Panc1 (cell line): ENCODE results near the gene KLC4. TPM values are rescaled to one million over a fixed set of nuclear protein-coding genes. Genes with fewer than 3 reads are reported as not detected.

Experiments used
- ATAC-seq: fragments of 200-7000 bp; cut with Tn5 transposase; 2 replicates; pipeline ENCODE4 v1.9.1; 2020; ENCODE audit warnings: mild to moderate bottlenecking, moderate library complexity
- BruUV-seq: library from RNA; stranded (reverse); fragments of 400-500 nt; replicated peaks from 2 replicates; lab custom pipeline; 2021; lab: Mats Ljungman, UMichigan
- CTCF ChIA-PET: fragments of 300-600 bp; sonication (Branson Sonifier 250); formaldehyde crosslinking; loops from one replicate; lab custom pipeline; 2022; ENCODE audit warnings: antibody characterized with exemption; lab: Charles Lee
- POLR2A ChIA-PET: fragments of 300-600 bp; sonication (Branson Sonifier 250); formaldehyde crosslinking; loops from one replicate; lab custom pipeline; 2022; ENCODE audit warnings: antibody characterized with exemption; lab: Charles Lee
- DNase-seq: peaks from one replicate; pipeline ENCODE4 v3.0.0-alpha.2; 2010; ENCODE audit warnings: low read depth, low spot score
- H3K27ac ChIP-seq: 2 replicates; pipeline ENCODE4 v1.5.1; 2011; ENCODE audit warnings: mild to moderate bottlenecking, low read length, inconsistent platforms
- H3K27me3 ChIP-seq: fragments of 200-500 bp; sonication (Bioruptor generic); 2 replicates; pipeline ENCODE4 v1.6.0; 2014; ENCODE audit warnings: low read length, inconsistent platforms; ENCODE audit not compliant: control insufficient read depth, insufficient read depth
- H3K36me3 ChIP-seq: fragments of 200-500 bp; sonication (Bioruptor generic); 2 replicates; pipeline ENCODE4 v1.5.1; 2014; ENCODE audit warnings: inconsistent platforms, mild to moderate bottlenecking, low read length, moderate library complexity; ENCODE audit not compliant: control insufficient read depth, insufficient read depth
- H3K4me1 ChIP-seq: 2 replicates; pipeline ENCODE4 v1.5.1; 2011; ENCODE audit warnings: inconsistent platforms, mild to moderate bottlenecking, low read length, moderate library complexity; ENCODE audit not compliant: control insufficient read depth, insufficient read depth
- H3K4me3 ChIP-seq, 2 experiments: 2 replicates each; pipeline ENCODE4 v1.5.1; 2011 to 2012; ENCODE audit warnings: low read depth in 2 of 2, low read length in 2 of 2, mild to moderate bottlenecking in 2 of 2, inconsistent platforms in 1 of 2, moderate library complexity in 1 of 2
- H3K9me3 ChIP-seq: fragments of 200-500 bp; sonication (Bioruptor generic); 2 replicates; pipeline ENCODE4 v1.5.1; 2014; ENCODE audit warnings: low read depth, mild to moderate bottlenecking, inconsistent platforms, low read length, moderate library complexity; ENCODE audit not compliant: control insufficient read depth, insufficient read depth
- POLR2AphosphoS5 ChIP-seq: IDR thresholded peaks from 2 replicates; pipeline ENCODE4 v1.6.1; 2012; ENCODE audit warnings: mild to moderate bottlenecking, low read depth, low read length, moderate library complexity
- SIN3A ChIP-seq: IDR thresholded peaks from 2 replicates; pipeline ENCODE4 v1.6.1; 2012; ENCODE audit warnings: low read depth, mild to moderate bottlenecking, low read length, moderate library complexity, borderline replicate concordance; ENCODE audit not compliant: insufficient read depth
- TCF7L2 ChIP-seq: IDR thresholded peaks from 2 replicates; pipeline ENCODE4 v1.6.1; 2011; ENCODE audit warnings: mild to moderate bottlenecking, low read depth, low read length, inconsistent platforms
- in situ Hi-C: cut with HindIII; loops from 2 replicates; pipeline ENCODE4 v1.10.0; 2016; ENCODE audit warnings: low sequenced_read_pairs, low pct_unique_long_range_greater_than_20kb
- intact Hi-C: fragments of 100-400 bp; cut with micrococcal nuclease; formaldehyde crosslinking; loops from one replicate; pipeline ENCODE4 v1.10.0; 2022; ENCODE audit not compliant: unreplicated experiment
- total RNA-seq: library from RNA; stranded (reverse); gene quantifications from one replicate; pipeline ENCODE4 v1.2.1, GENCODE V29; 2021; ENCODE audit not compliant: unreplicated experiment
- TF ChIP-seq, protein P1 (sequence below): fragments of 450-650 bp; IDR thresholded peaks from 2 replicates; pipeline ENCODE4 v1.5.1; 2017; ENCODE audit warnings: mild to moderate bottlenecking
- TF ChIP-seq, protein P2 (sequence below), 2 experiments: IDR thresholded peaks; 2 replicates each; pipeline ENCODE4 v1.6.1; 2011 to 2012; ENCODE audit warnings: low read depth in 2 of 2, control low read depth in 1 of 2, low read length in 1 of 2, mild to moderate bottlenecking in 1 of 2, moderate library complexity in 1 of 2; ENCODE audit not compliant: insufficient read depth in 1 of 2

The KLC4 gene
- total RNA-seq, 1 experiment from 2014 or later = 22.6 TPM

DNA sequence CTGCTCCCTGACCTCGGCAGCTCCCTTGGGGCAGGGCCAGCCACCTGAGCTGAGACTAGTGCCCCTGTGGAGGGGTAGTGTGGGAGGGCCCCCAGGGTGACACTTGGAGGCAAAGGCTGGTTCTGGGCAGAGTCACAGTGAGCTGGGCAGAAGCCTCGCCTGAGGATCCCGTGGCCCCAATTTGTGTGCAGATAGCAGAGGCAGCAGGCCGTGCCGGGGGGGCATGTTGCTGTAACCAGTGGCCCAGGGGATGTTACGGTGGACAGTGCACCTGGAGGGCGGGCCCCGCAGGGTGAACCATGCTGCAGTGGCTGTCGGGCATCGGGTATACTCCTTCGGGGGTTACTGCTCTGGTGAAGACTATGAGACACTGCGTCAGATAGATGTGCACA is 42.5 kb upstream of the KLC4 start:
- ChIA-PET CTCF (no interaction called here), POLR2A (interaction anchor here (0.5 kb wide), 1 partner anchor 19 kb away, joined by 3 read pairs; no protein-coding TSS in a partner anchor)
- Histone ChIP-seq H3K4me3 (no peak overlapping the region), H3K9me3 (no peaks in the 10 kb centered on the region), H3K4me1 (peaks cover 28% of the 10 kb centered on the region), H3K27ac (no peak overlapping the region), H3K27me3 (no peaks in the 10 kb centered on the region), H3K36me3 (peaks cover 6% of the 10 kb centered on the region)
- TF ChIP-seq TCF7L2 (no peak), POLR2AphosphoS5 (no peak), SIN3A (no peak)
- TF ChIP-seq, protein P1, sequence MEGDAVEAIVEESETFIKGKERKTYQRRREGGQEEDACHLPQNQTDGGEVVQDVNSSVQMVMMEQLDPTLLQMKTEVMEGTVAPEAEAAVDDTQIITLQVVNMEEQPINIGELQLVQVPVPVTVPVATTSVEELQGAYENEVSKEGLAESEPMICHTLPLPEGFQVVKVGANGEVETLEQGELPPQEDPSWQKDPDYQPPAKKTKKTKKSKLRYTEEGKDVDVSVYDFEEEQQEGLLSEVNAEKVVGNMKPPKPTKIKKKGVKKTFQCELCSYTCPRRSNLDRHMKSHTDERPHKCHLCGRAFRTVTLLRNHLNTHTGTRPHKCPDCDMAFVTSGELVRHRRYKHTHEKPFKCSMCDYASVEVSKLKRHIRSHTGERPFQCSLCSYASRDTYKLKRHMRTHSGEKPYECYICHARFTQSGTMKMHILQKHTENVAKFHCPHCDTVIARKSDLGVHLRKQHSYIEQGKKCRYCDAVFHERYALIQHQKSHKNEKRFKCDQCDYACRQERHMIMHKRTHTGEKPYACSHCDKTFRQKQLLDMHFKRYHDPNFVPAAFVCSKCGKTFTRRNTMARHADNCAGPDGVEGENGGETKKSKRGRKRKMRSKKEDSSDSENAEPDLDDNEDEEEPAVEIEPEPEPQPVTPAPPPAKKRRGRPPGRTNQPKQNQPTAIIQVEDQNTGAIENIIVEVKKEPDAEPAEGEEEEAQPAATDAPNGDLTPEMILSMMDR = no peak
- TF ChIP-seq, protein P2, sequence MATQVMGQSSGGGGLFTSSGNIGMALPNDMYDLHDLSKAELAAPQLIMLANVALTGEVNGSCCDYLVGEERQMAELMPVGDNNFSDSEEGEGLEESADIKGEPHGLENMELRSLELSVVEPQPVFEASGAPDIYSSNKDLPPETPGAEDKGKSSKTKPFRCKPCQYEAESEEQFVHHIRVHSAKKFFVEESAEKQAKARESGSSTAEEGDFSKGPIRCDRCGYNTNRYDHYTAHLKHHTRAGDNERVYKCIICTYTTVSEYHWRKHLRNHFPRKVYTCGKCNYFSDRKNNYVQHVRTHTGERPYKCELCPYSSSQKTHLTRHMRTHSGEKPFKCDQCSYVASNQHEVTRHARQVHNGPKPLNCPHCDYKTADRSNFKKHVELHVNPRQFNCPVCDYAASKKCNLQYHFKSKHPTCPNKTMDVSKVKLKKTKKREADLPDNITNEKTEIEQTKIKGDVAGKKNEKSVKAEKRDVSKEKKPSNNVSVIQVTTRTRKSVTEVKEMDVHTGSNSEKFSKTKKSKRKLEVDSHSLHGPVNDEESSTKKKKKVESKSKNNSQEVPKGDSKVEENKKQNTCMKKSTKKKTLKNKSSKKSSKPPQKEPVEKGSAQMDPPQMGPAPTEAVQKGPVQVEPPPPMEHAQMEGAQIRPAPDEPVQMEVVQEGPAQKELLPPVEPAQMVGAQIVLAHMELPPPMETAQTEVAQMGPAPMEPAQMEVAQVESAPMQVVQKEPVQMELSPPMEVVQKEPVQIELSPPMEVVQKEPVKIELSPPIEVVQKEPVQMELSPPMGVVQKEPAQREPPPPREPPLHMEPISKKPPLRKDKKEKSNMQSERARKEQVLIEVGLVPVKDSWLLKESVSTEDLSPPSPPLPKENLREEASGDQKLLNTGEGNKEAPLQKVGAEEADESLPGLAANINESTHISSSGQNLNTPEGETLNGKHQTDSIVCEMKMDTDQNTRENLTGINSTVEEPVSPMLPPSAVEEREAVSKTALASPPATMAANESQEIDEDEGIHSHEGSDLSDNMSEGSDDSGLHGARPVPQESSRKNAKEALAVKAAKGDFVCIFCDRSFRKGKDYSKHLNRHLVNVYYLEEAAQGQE (IDR thresholded peaks at IDR 0.05; ENCODE audit: insufficient read depth in 1 of 2, low read depth in 2 of 2, low read length in 1 of 2) = no peak
- in situ Hi-C loops (no loop called here), intact Hi-C loops (no loop called here)
- DNase-seq (no peak), ATAC-seq (no peak)
- BruUV-seq = no TSS peak

DNA sequence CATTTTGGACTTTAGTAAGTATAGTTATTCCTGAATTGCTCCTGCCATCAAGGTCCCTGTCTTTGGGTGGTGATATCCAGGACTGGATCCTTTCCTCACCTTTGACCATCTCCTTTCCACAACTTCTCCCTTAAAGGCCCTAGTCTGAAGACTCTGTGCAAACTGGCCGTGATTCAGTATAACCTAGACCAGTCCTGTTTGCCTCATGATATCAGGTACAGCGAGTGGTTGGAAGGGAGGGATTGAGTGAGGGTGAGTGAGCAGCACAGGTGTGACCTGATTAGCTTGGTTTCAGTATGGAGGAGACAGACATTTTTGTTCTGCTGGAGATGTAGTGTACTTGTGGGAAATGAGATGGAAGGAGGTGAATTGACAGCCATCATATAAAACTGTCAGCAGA is 40.3 kb upstream of the KLC4 start:
- TF ChIP-seq, protein P2 (IDR thresholded peaks at IDR 0.05; ENCODE audit: insufficient read depth in 1 of 2, low read depth in 2 of 2, low read length in 1 of 2) = no peak
- TF ChIP-seq TCF7L2 (no peak), SIN3A (no peak), POLR2AphosphoS5 (no peak)
- TF ChIP-seq, protein P1 = no peak
- no peaks in the 10 kb centered on the region for H3K9me3 ChIP-seq
- ChIA-PET POLR2A (interaction anchor here (0.6 kb wide), 1 partner anchor 40 kb away, joined by 3 read pairs; the partner anchor contains the start of gene PEX6), CTCF (no interaction called here)
- H3K4me3 ChIP-seq = no peak overlapping the region
- intact Hi-C loops (no loop called here), in situ Hi-C loops (no loop called here)
- no peaks in the 10 kb centered on the region for H3K27me3 ChIP-seq
- ATAC-seq (no peak), DNase-seq (no peak)
- H3K27ac ChIP-seq = no peak overlapping the region
- BruUV-seq = no TSS peak
- peaks cover 22% of the 10 kb centered on the region for H3K4me1 ChIP-seq
- peaks cover 2% of the 10 kb centered on the region; the same call in 1 of the 2 replicates for H3K36me3 ChIP-seq
